WTC11 (cell line): ENCODE data around the gene CIB1. TPM values are rescaled to one million over a fixed set of nuclear protein-coding genes. Genes with fewer than 3 reads are reported as not detected.
A peak's percentile ranks its signal among the peaks of the same experiment; 100 is the strongest.

ENCODE experiments used
- ATAC-seq: fragments of 200-7000 bp; cut with Tn5 transposase; 2 replicates; pipeline ENCODE4 v1.10.0; 2021; ENCODE audit warnings: mild to moderate bottlenecking, moderate library complexity
- CTCF ChIA-PET: fragments of 300-600 bp; sonication (Branson Sonifier 250); formaldehyde crosslinking; loops from one replicate; lab custom pipeline; 2021; ENCODE audit warnings: antibody characterized with exemption; lab: Charles Lee
- POLR2A ChIA-PET: fragments of 350-600 bp; sonication (Branson Sonifier 250); formaldehyde crosslinking; loops from one replicate; lab custom pipeline; 2021; ENCODE audit warnings: antibody characterized with exemption; lab: Charles Lee
- DNase-seq: peaks from one replicate; pipeline ENCODE4 v3.0.0; 2021; ENCODE audit warnings: low spot score
- H3K27ac Mint-ChIP-seq: 2 replicates; pipeline ENCODE4 v1.8.0; 2021; ENCODE audit warnings: mixed read lengths
- H3K27me3 Mint-ChIP-seq: 2 replicates; pipeline ENCODE4 v1.8.0; 2021; ENCODE audit warnings: low read depth, mild to moderate bottlenecking, moderate library complexity, mixed read lengths
- H3K36me3 Mint-ChIP-seq: 2 replicates; pipeline ENCODE4 v1.8.0; 2021; ENCODE audit warnings: mixed read lengths
- H3K4me1 Mint-ChIP-seq: 2 replicates; pipeline ENCODE4 v1.8.0; 2022; ENCODE audit warnings: mixed read lengths
- H3K4me3 Mint-ChIP-seq: 2 replicates; pipeline ENCODE4 v1.8.0; 2021; ENCODE audit warnings: mild to moderate bottlenecking, moderate library complexity, mixed read lengths
- H3K9me3 Mint-ChIP-seq: 2 replicates; pipeline ENCODE4 v1.8.0; 2021; ENCODE audit warnings: mixed read lengths
- ATF6 ChIP-seq: sonication (generic); formaldehyde crosslinking; IDR thresholded peaks from 2 replicates; pipeline ENCODE4 v1.8.1; 2023; ENCODE audit warnings: mild to moderate bottlenecking, missing genetic modification reagents
- CBFB ChIP-seq: sonication (generic); formaldehyde crosslinking; IDR thresholded peaks from 2 replicates; pipeline ENCODE4 v1.8.1; 2022; ENCODE audit warnings: mild to moderate bottlenecking, low read depth, missing genetic modification reagents
- CREB1 ChIP-seq: sonication (generic); formaldehyde crosslinking; IDR thresholded peaks from 2 replicates; pipeline ENCODE4 v1.8.0; 2023; ENCODE audit warnings: mild to moderate bottlenecking, missing genetic modification reagents
- ERG ChIP-seq: fragments of 250-450 bp; sonication (Bioruptor Pico); IDR thresholded peaks from 2 replicates; pipeline ENCODE4 v1.8.0; 2021; ENCODE audit warnings: mild to moderate bottlenecking
- ESRRA ChIP-seq: sonication (generic); formaldehyde crosslinking; IDR thresholded peaks from 2 replicates; pipeline ENCODE4 v1.8.1; 2022; ENCODE audit warnings: mild to moderate bottlenecking, missing genetic modification reagents, borderline replicate concordance
- ETV6 ChIP-seq: sonication (generic); formaldehyde crosslinking; IDR thresholded peaks from 2 replicates; pipeline ENCODE4 v1.8.1; 2022; ENCODE audit warnings: mild to moderate bottlenecking, missing genetic modification reagents
- FOXK1 ChIP-seq: sonication (generic); formaldehyde crosslinking; IDR thresholded peaks from 2 replicates; pipeline ENCODE4 v1.8.0; 2022; ENCODE audit warnings: mild to moderate bottlenecking, moderate library complexity, missing genetic modification reagents
- FOXP1 ChIP-seq: sonication (generic); formaldehyde crosslinking; IDR thresholded peaks from 2 replicates; pipeline ENCODE4 v1.8.0; 2022; ENCODE audit warnings: missing genetic modification reagents, mild to moderate bottlenecking, moderate library complexity, borderline replicate concordance
- HMGXB4 ChIP-seq: sonication (generic); formaldehyde crosslinking; IDR thresholded peaks from 2 replicates; pipeline ENCODE4 v1.8.1; 2023; ENCODE audit warnings: mild to moderate bottlenecking, moderate library complexity, missing genetic modification reagents
- MXD4 ChIP-seq: fragments of 250-450 bp; sonication (Bioruptor Pico); IDR thresholded peaks from 2 replicates; pipeline ENCODE4 v1.8.0; 2021; ENCODE audit warnings: mild to moderate bottlenecking, moderate library complexity, borderline replicate concordance
- NFE2L1 ChIP-seq: sonication (generic); formaldehyde crosslinking; IDR thresholded peaks from 2 replicates; pipeline ENCODE4 v1.8.1; 2023; ENCODE audit warnings: missing genetic modification reagents
- NR2C2 ChIP-seq: sonication (generic); formaldehyde crosslinking; IDR thresholded peaks from 2 replicates; pipeline ENCODE4 v1.8.0; 2022; ENCODE audit warnings: mild to moderate bottlenecking, missing genetic modification reagents
- NR3C1 ChIP-seq: sonication (generic); formaldehyde crosslinking; conservative IDR thresholded peaks from 2 replicates; pipeline ENCODE4 v1.8.1; 2023; ENCODE audit warnings: low read depth, mild to moderate bottlenecking, missing genetic modification reagents
- SMAD4 ChIP-seq: sonication (generic); formaldehyde crosslinking; IDR thresholded peaks from 2 replicates; pipeline ENCODE4 v1.8.0; 2022; ENCODE audit warnings: mild to moderate bottlenecking, missing genetic modification reagents
- SP1 ChIP-seq: sonication (generic); formaldehyde crosslinking; conservative IDR thresholded peaks from 2 replicates; pipeline ENCODE4 v1.8.1; 2022; ENCODE audit warnings: missing genetic modification reagents
- TP53 ChIP-seq: sonication (generic); formaldehyde crosslinking; IDR thresholded peaks from 2 replicates; pipeline ENCODE4 v1.8.1; 2023; ENCODE audit warnings: mild to moderate bottlenecking, missing genetic modification reagents
- ZBTB43 ChIP-seq: sonication (generic); formaldehyde crosslinking; IDR thresholded peaks from 2 replicates; pipeline ENCODE4 v1.8.1; 2023; ENCODE audit warnings: mild to moderate bottlenecking, missing genetic modification reagents
- ZNF138 ChIP-seq: sonication (generic); formaldehyde crosslinking; conservative IDR thresholded peaks from 2 replicates; pipeline ENCODE4 v1.8.1; 2022; ENCODE audit warnings: mild to moderate bottlenecking, moderate library complexity, missing genetic modification reagents
- ZNF396 ChIP-seq: fragments of 250-450 bp; sonication (Bioruptor Pico); IDR thresholded peaks from 2 replicates; pipeline ENCODE4 v1.8.0; 2021; ENCODE audit warnings: mild to moderate bottlenecking, moderate library complexity, borderline replicate concordance
- total RNA-seq: library from RNA; stranded (reverse); gene quantifications from 3 replicates; pipeline ENCODE4 v1.2.3, GENCODE V29; 2021
- TF ChIP-seq, protein P1 (sequence below): sonication (generic); formaldehyde crosslinking; conservative IDR thresholded peaks from 2 replicates; pipeline ENCODE4 v1.8.1; 2022; ENCODE audit warnings: mild to moderate bottlenecking, missing genetic modification reagents
- TF ChIP-seq, protein P2 (sequence below): sonication (generic); formaldehyde crosslinking; IDR thresholded peaks from 2 replicates; pipeline ENCODE4 v1.8.0; 2022; ENCODE audit warnings: mild to moderate bottlenecking, missing genetic modification reagents
- TF ChIP-seq, protein P3 (sequence below): sonication (generic); formaldehyde crosslinking; IDR thresholded peaks from 2 replicates; pipeline ENCODE4 v1.8.0; 2022; ENCODE audit warnings: mild to moderate bottlenecking, missing genetic modification reagents

Gene CIB1
- total RNA-seq, 1 experiment from 2014 or later = 29.6 TPM

- TF ChIP-seq, protein P1, sequence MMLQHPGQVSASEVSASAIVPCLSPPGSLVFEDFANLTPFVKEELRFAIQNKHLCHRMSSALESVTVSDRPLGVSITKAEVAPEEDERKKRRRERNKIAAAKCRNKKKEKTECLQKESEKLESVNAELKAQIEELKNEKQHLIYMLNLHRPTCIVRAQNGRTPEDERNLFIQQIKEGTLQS (CRISPR knock-in tag) = no peak
- TF ChIP-seq NFE2L1 (CRISPR knock-in tag) = no peak
- TF ChIP-seq, all 79 proteins: peak for 2
Measured at GRCh38 chr15:90201944-90202375, 31.8 kb downstream of the CIB1 start (continued).

DNA sequence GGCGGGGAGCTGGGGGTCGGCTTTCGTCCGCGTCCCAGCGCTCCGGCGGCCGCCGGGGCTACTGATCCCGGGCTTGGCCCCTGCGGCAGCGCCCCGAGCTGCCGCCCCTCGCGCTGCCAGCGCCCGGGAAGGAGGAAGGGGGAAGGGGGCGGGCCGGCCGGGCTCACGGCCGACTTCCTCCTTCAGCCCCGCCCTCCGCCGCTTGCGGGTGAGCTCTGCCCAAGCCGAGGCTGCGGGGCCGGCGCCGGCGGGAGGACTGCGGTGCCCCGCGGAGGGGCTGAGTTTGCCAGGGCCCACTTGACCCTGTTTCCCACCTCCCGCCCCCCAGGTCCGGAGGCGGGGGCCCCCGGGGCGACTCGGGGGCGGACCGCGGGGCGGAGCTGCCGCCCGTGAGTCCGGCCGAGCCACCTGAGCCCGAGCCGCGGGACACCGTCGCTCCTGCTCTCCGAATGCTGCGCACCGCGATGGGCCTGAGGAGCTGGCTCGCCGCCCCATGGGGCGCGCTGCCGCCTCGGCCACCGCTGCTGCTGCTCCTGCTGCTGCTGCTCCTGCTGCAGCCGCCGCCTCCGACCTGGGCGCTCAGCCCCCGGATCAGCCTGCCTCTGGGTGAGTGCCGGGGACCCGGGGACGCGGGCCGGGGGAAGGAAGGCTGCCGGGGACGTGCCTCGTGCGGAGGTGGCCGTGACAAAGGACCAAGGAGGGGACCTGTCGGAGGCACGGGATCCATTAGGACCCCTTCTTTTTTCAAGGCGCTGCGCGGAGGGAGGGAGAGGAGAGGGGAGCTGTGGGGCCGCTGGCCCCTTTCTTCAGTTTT is 32.4 kb downstream of the CIB1 start, which contains the start of gene SEMA4B:
Gene SEMA4B (plus strand): TSS at position 201 of the 814 bp plus-strand sequence. CDS start 249 bp downstream, at position 450.
- Mint-ChIP-seq H3K4me3 (peak within 1 kb of the TSS; percentile 78), H3K36me3 (peaks cover 5% of the 10 kb centered on the region; the same call in 1 of the 2 replicates), H3K27me3 (no peaks in the 10 kb centered on the region; the same call in 1 of the 2 replicates)
- CTCF ChIA-PET = interaction anchor here (0.6 to 5.1 kb wide), 20 partner anchors 10 to 440 kb away, joined by 3 to 62 read pairs (median 5); partner anchors contain the start of genes CIB1, GDPGP1 and IDH2
- POLR2A ChIA-PET = interaction anchor here (1.0 to 1.8 kb wide), 8 partner anchors 12 to 200 kb away, joined by 3 to 9 read pairs (median 6); partner anchors contain the start of genes CIB1, GDPGP1, TTLL13 and ZNF710
- peak; percentile 86 for ATAC-seq
- peak; percentile 15; the same call in 1 of the 2 replicates for TF ChIP-seq FOXK1
- TF ChIP-seq NR2C2 (CRISPR knock-in tag) = no peak
- TF ChIP-seq, protein P2, sequence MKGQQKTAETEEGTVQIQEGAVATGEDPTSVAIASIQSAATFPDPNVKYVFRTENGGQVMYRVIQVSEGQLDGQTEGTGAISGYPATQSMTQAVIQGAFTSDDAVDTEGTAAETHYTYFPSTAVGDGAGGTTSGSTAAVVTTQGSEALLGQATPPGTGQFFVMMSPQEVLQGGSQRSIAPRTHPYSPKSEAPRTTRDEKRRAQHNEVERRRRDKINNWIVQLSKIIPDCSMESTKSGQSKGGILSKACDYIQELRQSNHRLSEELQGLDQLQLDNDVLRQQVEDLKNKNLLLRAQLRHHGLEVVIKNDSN (CRISPR knock-in tag) = no peak
- TF ChIP-seq HMGXB4 (CRISPR knock-in tag) = peak; percentile 87
- TF ChIP-seq ZNF396 (CRISPR knock-in tag) = no peak
- TF ChIP-seq FOXP1 (CRISPR knock-in tag) = peak; percentile 26; the same call in 1 of the 2 replicates
- 0 out of 2 replicates have a peak, but pooled peaks have one; percentile 42 for TF ChIP-seq CREB1 (CRISPR knock-in tag)
- no peak for TF ChIP-seq ERG (CRISPR knock-in tag)
- TF ChIP-seq, protein P3, sequence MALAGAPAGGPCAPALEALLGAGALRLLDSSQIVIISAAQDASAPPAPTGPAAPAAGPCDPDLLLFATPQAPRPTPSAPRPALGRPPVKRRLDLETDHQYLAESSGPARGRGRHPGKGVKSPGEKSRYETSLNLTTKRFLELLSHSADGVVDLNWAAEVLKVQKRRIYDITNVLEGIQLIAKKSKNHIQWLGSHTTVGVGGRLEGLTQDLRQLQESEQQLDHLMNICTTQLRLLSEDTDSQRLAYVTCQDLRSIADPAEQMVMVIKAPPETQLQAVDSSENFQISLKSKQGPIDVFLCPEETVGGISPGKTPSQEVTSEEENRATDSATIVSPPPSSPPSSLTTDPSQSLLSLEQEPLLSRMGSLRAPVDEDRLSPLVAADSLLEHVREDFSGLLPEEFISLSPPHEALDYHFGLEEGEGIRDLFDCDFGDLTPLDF (CRISPR knock-in tag) = no peak
- TF ChIP-seq ETV6 (CRISPR knock-in tag) = 0 out of 2 replicates have a peak, but pooled peaks have one; percentile 25
- no peak for TF ChIP-seq SMAD4 (CRISPR knock-in tag)
- TF ChIP-seq NFE2L1 (CRISPR knock-in tag) = no peak
- TF ChIP-seq ATF6 (CRISPR knock-in tag) = no peak
- no peak for TF ChIP-seq MXD4
- no peak for TF ChIP-seq ZBTB43 (CRISPR knock-in tag)
- no peak for TF ChIP-seq ESRRA (CRISPR knock-in tag)
- no peak for TF ChIP-seq ZNF138 (CRISPR knock-in tag)
- peak; percentile 43 for TF ChIP-seq TP53 (CRISPR knock-in tag)
- 0 out of 2 replicates have a peak, but pooled peaks have one; percentile 65 for TF ChIP-seq CBFB
- no peak for TF ChIP-seq NR3C1 (CRISPR knock-in tag)
- TF ChIP-seq SP1 (CRISPR knock-in tag) = 0 out of 2 replicates have a peak, but pooled peaks have one; percentile 52
- TF ChIP-seq, all 79 proteins: peak for 8
- Mint-ChIP-seq H3K4me1 (peaks cover 20% of the 10 kb centered on the region), H3K27ac (peak within 1 kb of the TSS; percentile 60), H3K9me3 (no peaks in the 10 kb centered on the region)
- DNase-seq = peak; percentile 83
